HG03095 (cell line): Measurements from ENCODE around the gene CYBA.

Experiments
- ATAC-seq: cut with Tn5 transposase; IDR thresholded peaks from one replicate; pipeline ENCODE4 v1.9.1; 2021; ENCODE audit warnings: moderate library complexity; ENCODE audit not compliant: unreplicated experiment

Gene CYBA

GRCh38 chr16:88662843-88663606, 12.2 kb upstream of the CYBA start, which contains the start of gene MVD:
Gene MVD, minus strand, starts transcription at chr16:88663091. Its CDS starts 11 bp downstream, at chr16:88663080.
- peak; percentile 88 for ATAC-seq

DNA sequence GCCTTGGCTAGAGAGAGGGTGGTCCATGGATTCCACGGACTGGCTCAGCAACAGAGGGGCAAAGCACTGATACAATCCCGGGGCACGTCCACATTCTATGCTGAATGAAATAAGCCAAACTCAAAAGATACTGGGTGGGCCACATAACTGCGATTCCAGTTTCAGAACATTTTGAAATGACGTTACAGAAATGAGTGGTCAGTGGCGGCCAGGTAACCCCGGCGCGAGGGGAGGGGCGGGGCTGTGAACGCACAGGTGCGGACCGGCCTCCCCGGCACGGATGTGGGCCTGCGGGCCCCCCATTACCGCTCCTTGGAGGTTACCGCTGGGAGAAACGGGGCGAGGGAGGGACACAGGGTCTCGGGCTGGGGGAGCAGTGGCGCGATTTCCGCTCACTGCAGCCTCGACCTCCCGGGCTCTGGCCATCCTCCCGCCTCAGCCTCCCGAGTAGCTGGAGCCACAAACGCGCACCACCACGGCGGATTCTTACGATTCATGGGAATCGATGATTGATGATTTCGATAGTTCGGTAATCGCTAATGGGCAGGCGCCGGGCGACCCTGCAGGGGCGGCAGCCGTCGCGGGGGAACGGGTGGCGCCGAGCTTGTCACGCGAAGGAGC, 11.5 kb upstream of the CYBA start:
- ATAC-seq = no peak

DNA sequence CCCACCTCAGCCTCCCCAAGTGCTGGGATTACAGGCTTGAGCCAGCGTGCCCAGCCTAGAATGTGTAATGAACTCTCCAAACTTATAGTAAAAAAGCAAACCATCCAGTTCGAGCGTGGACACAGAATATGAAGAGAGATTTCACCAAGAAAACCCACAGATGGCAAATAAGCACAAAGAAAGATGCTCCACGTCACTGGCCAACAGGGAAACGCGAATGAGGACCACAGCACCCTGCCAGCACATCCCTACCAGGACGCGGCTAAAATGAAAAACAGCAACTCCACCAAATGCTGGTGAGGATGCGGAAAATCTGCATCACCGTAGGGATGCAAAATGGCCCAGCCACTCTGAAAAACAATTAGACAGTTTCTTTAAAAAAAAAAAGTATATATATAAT, 10.6 kb upstream of the CYBA start:
- ATAC-seq = no peak

DNA sequence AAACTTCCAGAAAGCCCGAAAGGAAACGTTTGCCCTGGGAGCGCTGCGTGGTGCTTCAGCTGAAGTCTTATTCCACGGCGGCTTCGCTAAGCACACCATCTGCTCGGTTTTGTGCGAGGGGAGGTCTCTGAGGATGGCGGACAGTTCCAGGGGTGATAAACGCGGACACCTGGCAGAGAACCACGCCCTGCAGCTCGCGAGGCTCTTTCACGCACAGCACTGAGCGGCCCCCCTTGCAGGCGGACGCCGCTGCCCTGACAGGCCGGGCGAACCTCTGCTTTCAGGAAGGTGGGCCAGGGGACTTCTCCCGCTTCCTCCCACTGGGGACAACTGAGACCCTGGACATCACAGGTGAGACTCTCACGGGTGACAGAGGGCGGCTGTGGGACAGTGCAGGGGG, 8.3 kb upstream of the CYBA start:
- no peak for ATAC-seq

- no peak for ATAC-seq
These were observed 7.9 kb upstream of the CYBA start for GRCh38 chr16:88658714-88659113.

- no peak for ATAC-seq
These were observed 6.5 kb upstream of the CYBA start for GRCh38 chr16:88657371-88657770.

DNA sequence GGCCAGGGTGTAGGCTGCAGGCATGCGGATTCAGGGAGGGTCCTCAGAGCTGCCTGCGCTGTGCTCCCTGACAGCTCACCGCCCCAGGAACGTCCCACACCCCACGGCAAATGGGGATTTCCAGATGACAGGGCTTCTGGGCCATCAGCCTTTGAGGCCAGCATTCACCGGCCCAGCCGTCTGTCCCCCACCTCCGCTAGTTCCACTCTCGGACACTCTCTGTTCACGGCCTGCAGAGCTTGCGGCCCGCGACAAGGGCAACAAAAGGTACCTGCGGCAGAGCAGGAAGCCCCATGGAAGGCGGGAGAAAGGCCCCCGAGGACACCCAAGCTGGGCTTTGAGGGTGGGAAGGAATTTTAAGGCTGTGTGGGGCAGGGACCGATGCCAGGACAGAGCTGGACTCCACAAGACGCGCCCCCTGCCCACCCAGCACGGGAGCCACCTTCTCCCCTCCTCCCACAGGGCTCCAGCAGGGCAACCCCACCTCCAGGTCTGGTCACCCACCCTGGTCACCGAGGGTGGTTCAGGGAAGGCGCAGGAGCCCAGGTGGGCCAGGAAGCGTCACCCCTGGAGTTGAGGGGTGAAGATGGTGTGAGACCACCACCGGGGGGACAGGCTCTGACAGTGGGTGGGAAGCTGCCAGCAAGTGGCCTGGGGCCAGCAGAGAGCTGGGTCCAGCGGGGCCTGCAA, 5.6 kb upstream of the CYBA start:
- no peak for ATAC-seq

- no peak for ATAC-seq
These were observed 5.0 kb upstream of the CYBA start for GRCh38 chr16:88655733-88656281.

- ATAC-seq = no peak
These were observed 4.3 kb upstream of the CYBA start for GRCh38 chr16:88655053-88655732.

- no peak for ATAC-seq
These were observed 3.7 kb upstream of the CYBA start for GRCh38 chr16:88654363-88655052.

DNA sequence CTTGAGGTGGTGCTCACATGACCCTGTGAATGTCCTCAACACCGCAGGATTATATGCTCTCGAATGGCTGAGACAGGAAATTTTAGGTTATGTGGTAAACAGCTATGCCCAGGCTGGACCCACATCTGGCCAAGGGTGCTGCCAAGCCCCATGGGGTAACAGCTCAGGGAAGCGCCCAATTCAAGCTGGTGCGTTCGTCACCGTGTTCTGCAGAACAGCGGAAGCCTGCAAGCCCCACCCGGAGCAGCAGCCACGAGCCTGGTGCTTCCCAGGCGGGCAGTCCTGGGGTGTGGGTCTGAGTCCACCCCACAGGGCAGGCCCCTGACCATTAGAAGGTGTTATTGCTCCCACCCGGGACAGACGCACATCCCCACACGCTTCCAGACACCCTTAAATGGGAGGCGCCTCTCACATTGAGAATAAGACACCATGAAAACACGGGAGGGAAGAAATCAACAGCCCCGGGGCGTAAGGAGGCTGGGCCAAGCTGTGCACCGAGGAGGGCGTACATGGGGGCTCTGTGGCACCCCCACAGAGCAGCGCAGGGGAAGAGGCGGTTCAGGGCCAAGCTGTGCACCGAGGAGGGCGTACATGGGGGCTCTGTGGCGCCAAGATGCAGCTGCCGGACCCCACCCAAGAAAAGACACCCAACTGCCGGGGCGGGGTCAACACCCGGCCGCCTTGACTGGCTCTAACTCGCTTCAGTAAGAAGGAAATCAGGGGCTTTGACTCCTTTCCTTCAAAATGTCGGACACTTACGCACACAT, 2.9 kb upstream of the CYBA start:
- no peak for ATAC-seq

DNA sequence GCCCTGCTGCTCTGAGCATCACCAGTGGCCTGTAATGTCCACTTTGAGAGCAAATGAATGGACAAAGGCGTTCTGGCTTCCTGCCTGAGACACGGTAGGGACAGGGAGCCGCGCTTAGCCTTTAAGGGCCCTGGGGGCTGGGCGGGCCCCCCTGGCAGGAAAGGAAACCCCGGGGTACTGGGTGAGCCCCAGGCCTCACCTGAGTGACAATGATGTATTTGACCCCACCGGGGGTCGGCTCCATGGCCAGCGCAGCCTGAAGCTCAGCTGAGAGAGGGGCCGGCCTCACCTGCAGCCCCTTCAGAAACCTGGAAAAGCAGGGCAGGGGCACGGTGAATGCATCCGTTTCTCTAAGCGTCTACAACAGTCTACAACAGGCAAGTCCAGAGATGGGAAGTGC, 2.2 kb upstream of the CYBA start:
- ATAC-seq = no peak

- ATAC-seq = no peak
These were observed 1.9 kb upstream of the CYBA start for GRCh38 chr16:88652762-88653063.

GRCh38 chr16:88651989-88652761, 1.3 kb upstream of the CYBA start:
- no peak for ATAC-seq

DNA sequence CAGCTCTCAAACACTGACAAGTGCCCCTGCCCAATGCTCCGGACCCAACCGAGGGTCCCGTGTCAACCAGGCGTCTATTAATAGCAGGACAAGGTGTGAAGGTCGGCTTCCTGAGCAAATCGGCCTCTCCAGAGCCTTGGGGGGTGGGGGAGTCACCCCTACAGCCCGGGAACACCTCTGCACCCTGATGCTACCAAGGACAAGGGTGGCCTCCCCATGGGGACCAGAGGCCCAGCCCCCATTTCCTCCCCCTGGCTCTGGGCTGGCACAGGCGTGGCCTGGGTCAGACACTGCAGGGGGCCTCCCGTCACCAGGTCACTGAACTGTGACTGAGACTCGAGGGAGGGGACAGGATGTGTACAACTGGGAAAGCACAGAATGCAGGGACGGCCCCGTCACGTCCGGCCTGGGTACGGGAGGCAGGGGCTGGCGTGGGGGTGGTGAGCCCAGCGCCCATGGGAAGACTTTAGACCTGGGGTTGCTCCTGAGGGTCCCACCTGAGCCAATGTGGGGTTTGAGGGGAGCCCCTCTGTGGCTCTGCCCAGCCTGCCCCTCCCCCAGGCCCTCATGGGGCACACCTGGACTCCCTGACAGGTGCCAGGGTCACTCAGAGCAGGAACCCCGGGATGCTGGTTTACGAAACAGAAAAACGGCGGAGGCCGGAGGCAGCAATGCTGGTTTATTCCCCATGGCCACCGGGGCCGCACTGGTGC, 579 bp upstream of the CYBA start:
- peak; percentile 66 for ATAC-seq

GRCh38 chr16:88649924-88650748, 717 bp downstream of the CYBA start:
- ATAC-seq = no peak

DNA sequence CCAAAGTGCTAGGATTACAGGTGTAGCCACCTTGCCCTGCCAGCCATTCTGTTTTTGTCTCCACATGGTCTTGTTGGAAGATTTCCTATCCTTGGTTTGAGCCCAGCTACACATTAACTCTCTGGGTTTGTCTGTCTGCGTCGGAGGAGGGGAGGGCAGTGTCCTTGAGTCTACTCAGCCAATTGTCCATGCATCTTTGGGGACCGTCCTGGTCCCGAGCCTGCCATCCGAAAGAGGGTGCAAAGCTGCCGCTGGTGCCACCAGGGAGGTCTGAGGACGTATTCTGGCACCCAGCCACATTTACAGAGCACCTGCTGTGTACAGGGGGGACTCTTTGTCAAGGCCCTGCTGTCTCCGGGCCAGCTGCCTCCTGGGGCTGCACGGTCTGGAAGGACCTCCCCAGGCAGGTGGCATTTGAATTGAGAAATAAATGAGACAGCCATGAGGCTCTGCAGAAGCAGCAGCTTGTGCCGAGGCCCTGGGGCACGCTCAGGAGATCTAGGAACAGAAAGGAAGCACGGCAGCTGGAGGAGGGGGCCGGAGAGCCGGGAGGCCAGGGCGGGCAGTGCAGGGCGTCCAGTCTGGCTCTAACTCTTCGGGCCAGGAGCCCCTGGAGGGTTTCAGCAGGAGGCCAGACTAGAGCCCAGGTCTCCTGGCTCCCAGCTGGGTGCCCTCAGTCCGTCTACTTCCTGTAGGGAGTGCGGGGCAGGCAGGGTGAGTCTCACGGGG, 1.5 kb downstream of the CYBA start:
- ATAC-seq = no peak
